ENCODE results near the gene DNAH17.

DNAH17 gene

GRCh38 chr17:78595135-78595810, 18.1 kb upstream of the DNAH17 start:
- H3K4me1 Mint-ChIP-seq (ENCODE audit: low read depth), result peaks cover 41% of the 10 kb centered on the region
- intact Hi-C loops (cut with micrococcal nuclease), result no loop called here
- no peaks in the 10 kb centered on the region for H3K36me3 Mint-ChIP-seq (ENCODE audit: low read depth)
- H3K27ac Mint-ChIP-seq, result no peak overlapping the region
- no peaks in the 10 kb centered on the region for H3K9me3 Mint-ChIP-seq
- no peak overlapping the region for H3K4me3 Mint-ChIP-seq
- H3K27me3 Mint-ChIP-seq, result no peaks in the 10 kb centered on the region

- Mint-ChIP-seq H3K27me3 (no peaks in the 10 kb centered on the region), H3K27ac (peak overlapping the region; percentile 96)
Measured at GRCh38 chr17:78592991-78593329, 15.8 kb upstream of the DNAH17 start.

GRCh38 chr17:78591263-78591671, 14.1 kb upstream of the DNAH17 start:
- Mint-ChIP-seq H3K27me3 (peaks cover 2% of the 10 kb centered on the region), H3K4me1 (ENCODE audit: low read depth) (peaks cover 47% of the 10 kb centered on the region), H3K27ac (peak overlapping the region; percentile 96), H3K36me3 (ENCODE audit: low read depth) (no peaks in the 10 kb centered on the region), H3K4me3 (no peak overlapping the region), H3K9me3 (no peaks in the 10 kb centered on the region)
- intact Hi-C loops (cut with micrococcal nuclease), result no loop called here

More at GRCh38 chr17:78592991-78593329, 15.8 kb upstream of the DNAH17 start:
- H3K4me1 Mint-ChIP-seq (ENCODE audit: low read depth), result peaks cover 58% of the 10 kb centered on the region
- H3K36me3 Mint-ChIP-seq (ENCODE audit: low read depth), result no peaks in the 10 kb centered on the region
- H3K4me3 Mint-ChIP-seq, result peak overlapping the region; percentile 62
- H3K9me3 Mint-ChIP-seq, result no peaks in the 10 kb centered on the region
- intact Hi-C loops (cut with micrococcal nuclease), result no loop called here

GRCh38 chr17:78589885-78590284, 12.7 kb upstream of the DNAH17 start:
- intact Hi-C loops (cut with micrococcal nuclease), result no loop called here
- Mint-ChIP-seq H3K27ac (no peak overlapping the region), H3K9me3 (no peaks in the 10 kb centered on the region), H3K36me3 (ENCODE audit: low read depth) (no peaks in the 10 kb centered on the region), H3K27me3 (peaks cover 5% of the 10 kb centered on the region), H3K4me3 (no peak overlapping the region), H3K4me1 (ENCODE audit: low read depth) (peaks cover 47% of the 10 kb centered on the region)

GRCh38 chr17:78589031-78589675, 12.0 kb upstream of the DNAH17 start:
- Mint-ChIP-seq H3K27ac (no peak overlapping the region), H3K27me3 (peaks cover 5% of the 10 kb centered on the region), H3K36me3 (ENCODE audit: low read depth) (no peaks in the 10 kb centered on the region), H3K4me3 (no peak overlapping the region), H3K4me1 (ENCODE audit: low read depth) (peaks cover 41% of the 10 kb centered on the region), H3K9me3 (no peaks in the 10 kb centered on the region)
- intact Hi-C loops (cut with micrococcal nuclease), result no loop called here

GRCh38 chr17:78588258-78589030, 11.2 kb upstream of the DNAH17 start:
- H3K36me3 Mint-ChIP-seq (ENCODE audit: low read depth), result no peaks in the 10 kb centered on the region
- H3K9me3 Mint-ChIP-seq, result no peaks in the 10 kb centered on the region
- peaks cover 41% of the 10 kb centered on the region for H3K4me1 Mint-ChIP-seq (ENCODE audit: low read depth)
- H3K4me3 Mint-ChIP-seq, result no peak overlapping the region
- H3K27me3 Mint-ChIP-seq, result peaks cover 5% of the 10 kb centered on the region
- peak overlapping the region; percentile 25 for H3K27ac Mint-ChIP-seq
- intact Hi-C loops (cut with micrococcal nuclease), result no loop called here

DNA sequence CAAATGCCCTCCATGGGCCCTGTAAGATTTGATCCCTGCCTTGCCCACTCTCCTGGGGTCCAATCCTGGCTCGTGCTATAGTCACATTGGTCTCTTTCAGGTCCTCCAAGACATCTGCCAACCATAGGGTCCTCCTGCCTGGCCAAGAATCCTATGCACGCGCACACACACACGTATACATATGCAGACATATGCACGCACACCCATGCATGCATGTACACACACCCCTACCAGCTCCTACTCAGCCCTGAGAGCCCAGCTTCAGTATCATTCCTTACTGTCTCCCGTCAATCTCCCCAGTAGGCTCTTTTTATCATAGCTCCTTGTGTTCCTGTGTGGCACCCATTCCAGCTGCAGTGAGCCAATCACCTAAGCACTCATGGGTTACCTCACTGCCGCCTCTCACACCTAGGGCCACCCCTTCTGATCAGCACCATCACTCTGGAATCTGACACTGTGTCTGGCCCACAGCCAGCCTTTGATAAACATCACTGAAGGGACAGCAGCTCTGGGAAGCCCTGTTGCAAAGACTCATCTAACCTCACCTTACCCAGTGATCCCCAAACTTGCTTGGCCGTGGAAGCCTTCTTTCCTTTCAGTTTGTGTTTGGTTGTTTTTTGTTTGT, 7.9 kb upstream of the DNAH17 start:
- H3K27me3 Mint-ChIP-seq, result peaks cover 5% of the 10 kb centered on the region
- no peak overlapping the region for H3K27ac Mint-ChIP-seq

DNA sequence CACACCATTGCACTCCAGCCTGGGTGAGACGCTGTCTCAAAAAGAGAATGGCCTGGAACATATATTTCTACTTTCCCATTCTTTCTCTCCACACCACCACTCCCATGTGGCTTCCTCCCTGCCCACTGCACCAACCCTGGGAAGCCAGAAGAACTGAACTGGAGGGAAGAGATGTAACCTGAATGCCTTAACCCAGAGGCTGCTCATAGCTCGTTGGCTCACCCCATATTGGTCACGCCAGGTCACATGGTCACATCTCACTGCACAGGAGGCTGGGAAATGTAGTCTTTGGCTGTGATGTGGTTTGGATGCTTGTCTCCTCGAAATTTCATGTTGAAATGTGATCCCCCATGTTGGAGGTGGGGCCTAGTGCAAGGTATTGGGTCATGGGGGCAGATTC, 5.9 kb upstream of the DNAH17 start:
- Mint-ChIP-seq H3K4me3 (no peak overlapping the region), H3K4me1 (ENCODE audit: low read depth) (peaks cover 21% of the 10 kb centered on the region), H3K9me3 (no peaks in the 10 kb centered on the region), H3K27ac (no peak overlapping the region), H3K27me3 (peaks cover 5% of the 10 kb centered on the region), H3K36me3 (ENCODE audit: low read depth) (no peaks in the 10 kb centered on the region)
- intact Hi-C loops (cut with micrococcal nuclease), result no loop called here

More for the DNA sequence above, 7.9 kb upstream of the DNAH17 start:
- Mint-ChIP-seq H3K9me3 (no peaks in the 10 kb centered on the region), H3K4me1 (ENCODE audit: low read depth) (peaks cover 24% of the 10 kb centered on the region), H3K36me3 (ENCODE audit: low read depth) (no peaks in the 10 kb centered on the region), H3K4me3 (no peak overlapping the region)
- intact Hi-C loops (cut with micrococcal nuclease), result no loop called here

DNA sequence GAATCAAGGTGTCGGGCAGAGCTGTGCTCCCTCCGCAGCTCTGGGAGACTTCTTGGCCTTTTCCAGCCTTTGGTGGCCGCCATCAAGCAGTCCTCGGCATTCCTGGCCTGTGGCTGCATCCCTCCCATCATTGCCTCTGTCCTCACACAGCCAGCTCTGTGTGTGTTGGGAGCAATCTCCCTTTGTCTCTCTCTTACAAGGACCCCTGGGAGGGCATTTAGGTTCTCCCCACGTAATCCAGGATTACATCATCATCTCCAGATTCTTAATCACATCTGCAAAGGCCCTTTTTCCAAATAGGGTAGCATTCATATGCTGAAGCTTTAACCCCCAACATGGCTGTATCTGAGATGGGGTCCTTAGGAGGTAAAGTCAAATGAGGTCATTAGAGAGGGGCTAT, 4.1 kb upstream of the DNAH17 start:
- H3K27me3 Mint-ChIP-seq, result peaks cover 3% of the 10 kb centered on the region

GRCh38 chr17:78580277-78580804, 3.1 kb upstream of the DNAH17 start:
- no peak overlapping the region for H3K4me3 Mint-ChIP-seq

More for the DNA sequence above, 4.1 kb upstream of the DNAH17 start:
- no peak overlapping the region for H3K27ac Mint-ChIP-seq
- intact Hi-C loops (cut with micrococcal nuclease), result no loop called here
- peaks cover 23% of the 10 kb centered on the region for H3K4me1 Mint-ChIP-seq (ENCODE audit: low read depth)
- no peak overlapping the region for H3K4me3 Mint-ChIP-seq
- no peaks in the 10 kb centered on the region for H3K36me3 Mint-ChIP-seq (ENCODE audit: low read depth)
- H3K9me3 Mint-ChIP-seq, result no peaks in the 10 kb centered on the region

DNA sequence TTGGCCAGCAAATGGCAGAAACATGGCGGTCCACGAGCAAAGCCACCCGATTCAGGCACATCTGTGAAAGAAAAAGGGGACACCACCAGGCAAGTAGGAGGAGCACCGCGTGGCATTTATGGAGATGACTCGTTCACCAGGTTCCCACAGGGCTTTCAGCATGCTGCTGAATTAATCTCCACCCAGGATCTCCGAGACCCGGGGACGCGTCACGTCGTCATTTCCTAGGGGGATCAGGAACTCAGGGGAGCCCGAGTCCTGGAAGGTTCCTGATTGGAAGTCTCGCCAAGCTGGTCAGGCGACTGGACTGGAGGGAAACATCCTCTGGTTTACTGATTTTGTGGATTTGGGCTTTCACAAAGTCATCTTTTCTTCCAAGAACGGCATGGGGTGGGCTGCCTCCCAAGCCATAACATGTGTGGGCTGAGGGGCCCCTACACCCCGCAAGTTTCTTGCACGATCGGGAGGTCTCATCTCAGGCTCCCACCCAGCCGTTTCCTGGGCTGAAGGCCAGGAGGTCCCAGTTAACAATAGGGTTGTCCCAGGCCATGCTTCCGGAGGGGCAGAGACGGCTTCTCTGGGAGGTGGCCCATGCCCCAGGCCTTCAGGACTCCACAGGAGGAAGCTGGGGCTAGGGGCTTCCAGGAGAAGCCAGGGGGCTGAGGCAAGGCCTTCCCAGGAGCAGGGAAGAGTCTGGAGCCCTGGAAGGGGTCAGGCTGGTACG, 645 bp downstream of the DNAH17 start:
- intact Hi-C loops (cut with micrococcal nuclease), result no loop called here
- H3K9me3 Mint-ChIP-seq, result no peaks in the 10 kb centered on the region

More at GRCh38 chr17:78580277-78580804, 3.1 kb upstream of the DNAH17 start:
- no peaks in the 10 kb centered on the region for H3K27me3 Mint-ChIP-seq
- no peaks in the 10 kb centered on the region for H3K36me3 Mint-ChIP-seq (ENCODE audit: low read depth)
- intact Hi-C loops (cut with micrococcal nuclease), result no loop called here
- H3K27ac Mint-ChIP-seq, result no peak overlapping the region
- H3K4me1 Mint-ChIP-seq (ENCODE audit: low read depth), result peaks cover 23% of the 10 kb centered on the region
- no peaks in the 10 kb centered on the region for H3K9me3 Mint-ChIP-seq

DNA sequence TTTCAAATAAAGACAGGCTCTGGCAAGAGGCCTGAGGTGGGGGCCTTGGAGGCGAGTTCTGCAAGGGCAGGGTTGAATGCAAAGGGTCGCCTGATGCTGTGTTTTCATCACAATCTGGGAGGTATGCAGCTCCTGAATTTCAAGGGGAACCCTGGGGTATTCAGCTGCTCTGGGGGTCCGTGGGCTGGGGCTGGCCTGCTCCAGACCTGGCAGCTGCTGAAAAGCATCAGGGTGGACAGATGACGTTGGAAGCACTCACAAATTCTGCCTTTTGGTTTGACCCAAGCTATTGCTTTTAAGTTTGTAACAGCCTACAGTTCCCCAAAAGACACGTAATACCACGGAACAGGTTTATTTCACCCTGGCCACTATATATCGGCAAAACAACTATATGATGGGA, 1.3 kb downstream of the DNAH17 start:
- Mint-ChIP-seq H3K4me3 (no peak overlapping the region), H3K9me3 (no peaks in the 10 kb centered on the region), H3K27ac (no peak overlapping the region), H3K27me3 (peaks cover 10% of the 10 kb centered on the region), H3K36me3 (ENCODE audit: low read depth) (no peaks in the 10 kb centered on the region), H3K4me1 (ENCODE audit: low read depth) (peaks cover 23% of the 10 kb centered on the region)
- intact Hi-C loops (cut with micrococcal nuclease), result no loop called here

More for the DNA sequence above, 645 bp downstream of the DNAH17 start:
- Mint-ChIP-seq H3K27me3 (peaks cover 6% of the 10 kb centered on the region), H3K27ac (no peak overlapping the region), H3K4me1 (ENCODE audit: low read depth) (peaks cover 23% of the 10 kb centered on the region), H3K36me3 (ENCODE audit: low read depth) (no peaks in the 10 kb centered on the region), H3K4me3 (no peak overlapping the region)

- no peaks in the 10 kb centered on the region for H3K9me3 Mint-ChIP-seq
- H3K36me3 Mint-ChIP-seq (ENCODE audit: low read depth), result no peaks in the 10 kb centered on the region
- intact Hi-C loops (cut with micrococcal nuclease), result no loop called here
- peaks cover 18% of the 10 kb centered on the region for H3K4me1 Mint-ChIP-seq (ENCODE audit: low read depth)
- no peak overlapping the region for H3K27ac Mint-ChIP-seq
- H3K27me3 Mint-ChIP-seq, result peaks cover 12% of the 10 kb centered on the region
- no peak overlapping the region for H3K4me3 Mint-ChIP-seq
Measured at GRCh38 chr17:78575340-78575739, 1.9 kb downstream of the DNAH17 start.
